ENCODE data around the gene MCC. TPM values are rescaled to one million over a fixed set of nuclear protein-coding genes. Genes with fewer than 3 reads are reported as not detected.

The MCC gene
- total RNA-seq, 1 experiment from 2014 or later: 7.1 TPM

DNA sequence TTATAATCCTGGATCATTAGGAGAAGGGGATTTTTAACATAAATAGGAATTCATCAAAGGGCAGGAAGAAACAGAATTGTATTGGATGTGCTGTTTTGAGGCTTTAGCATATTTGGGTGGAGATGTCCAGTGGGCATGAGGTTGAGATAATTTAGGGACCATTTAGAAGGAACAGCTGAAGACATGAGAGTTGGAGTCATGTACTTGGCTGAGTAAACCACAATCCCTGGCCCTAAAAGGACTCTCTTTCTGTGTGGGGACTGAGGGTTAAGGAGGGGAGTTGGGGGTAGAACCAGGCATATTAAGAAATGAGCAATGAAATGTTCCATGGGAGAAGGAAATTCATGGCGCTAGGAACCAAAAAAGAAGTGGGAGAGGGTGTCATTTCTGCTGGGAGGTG is 450.1 kb downstream of the MCC start:
- no peaks in the 10 kb centered on the region for H3K9me3 ChIP-seq (ENCODE audit: low read length)
- H2AFZ ChIP-seq (ENCODE audit: low read length): peak overlapping the region; percentile 33; the same call in 1 of the 2 replicates
- H3K4me2 ChIP-seq (ENCODE audit: low read length): peak overlapping the region; percentile 59

DNA sequence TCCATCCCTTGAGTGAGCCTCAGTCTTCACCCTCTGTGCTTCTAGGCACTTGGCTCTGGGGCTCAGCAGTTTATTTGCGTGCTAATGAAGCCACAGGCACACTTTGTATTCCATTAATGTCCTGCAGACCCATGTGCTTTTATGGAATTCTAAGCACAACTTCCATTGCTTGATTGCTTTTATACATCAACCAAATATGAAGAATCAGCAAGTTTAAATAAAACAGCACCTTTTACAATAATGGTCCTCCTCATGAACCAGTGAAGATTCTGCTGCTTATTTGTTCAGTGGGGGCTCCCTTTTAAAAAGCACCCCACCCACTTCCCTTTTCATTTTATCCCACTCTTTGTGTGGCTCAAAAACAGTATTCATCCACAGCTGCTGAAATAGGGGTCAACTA is 451.4 kb downstream of the MCC start:
- intact Hi-C loops (cut with micrococcal nuclease): no loop called here
- POLR2A ChIA-PET (ENCODE audit: unreplicated experiment): no interaction called here
- Histone ChIP-seq H3K4me3 (ENCODE audit: low read length) (no peak overlapping the region), H3K4me2 (ENCODE audit: low read length) (no peak overlapping the region), H3K9me3 (ENCODE audit: low read length) (no peaks in the 10 kb centered on the region), H3K9ac (ENCODE audit: low read length) (no peak overlapping the region), H3K79me2 (ENCODE audit: low read length) (no peaks in the 10 kb centered on the region), H3K9me2 (replicated peaks; ENCODE audit: low read length) (no peaks in the 10 kb centered on the region), H2AFZ (ENCODE audit: low read length) (no peak overlapping the region), H3F3A (ENCODE audit: low read length, unreplicated experiment) (no peaks in the 10 kb centered on the region), H3K27ac (ENCODE audit: low read length) (no peak overlapping the region), H3K36me3 (ENCODE audit: low read depth, low read length) (no peaks in the 10 kb centered on the region), H3K27me3 (ENCODE audit: low read length) (no peaks in the 10 kb centered on the region), H4K20me1 (ENCODE audit: low read length) (no peaks in the 10 kb centered on the region), H3K4me1 (ENCODE audit: insufficient read depth, low read length) (peaks cover 18% of the 10 kb centered on the region)
- TF ChIP-seq EZH2 (IDR thresholded peaks at IDR 0.05; ENCODE audit: low read length, unreplicated experiment) (no peak), EZH2phosphoT487 (IDR thresholded peaks at IDR 0.05; ENCODE audit: borderline replicate concordance, low read length) (no peak)
- TF ChIP-seq, protein P1, sequence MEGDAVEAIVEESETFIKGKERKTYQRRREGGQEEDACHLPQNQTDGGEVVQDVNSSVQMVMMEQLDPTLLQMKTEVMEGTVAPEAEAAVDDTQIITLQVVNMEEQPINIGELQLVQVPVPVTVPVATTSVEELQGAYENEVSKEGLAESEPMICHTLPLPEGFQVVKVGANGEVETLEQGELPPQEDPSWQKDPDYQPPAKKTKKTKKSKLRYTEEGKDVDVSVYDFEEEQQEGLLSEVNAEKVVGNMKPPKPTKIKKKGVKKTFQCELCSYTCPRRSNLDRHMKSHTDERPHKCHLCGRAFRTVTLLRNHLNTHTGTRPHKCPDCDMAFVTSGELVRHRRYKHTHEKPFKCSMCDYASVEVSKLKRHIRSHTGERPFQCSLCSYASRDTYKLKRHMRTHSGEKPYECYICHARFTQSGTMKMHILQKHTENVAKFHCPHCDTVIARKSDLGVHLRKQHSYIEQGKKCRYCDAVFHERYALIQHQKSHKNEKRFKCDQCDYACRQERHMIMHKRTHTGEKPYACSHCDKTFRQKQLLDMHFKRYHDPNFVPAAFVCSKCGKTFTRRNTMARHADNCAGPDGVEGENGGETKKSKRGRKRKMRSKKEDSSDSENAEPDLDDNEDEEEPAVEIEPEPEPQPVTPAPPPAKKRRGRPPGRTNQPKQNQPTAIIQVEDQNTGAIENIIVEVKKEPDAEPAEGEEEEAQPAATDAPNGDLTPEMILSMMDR (conservative IDR thresholded peaks at IDR 0.05; ENCODE audit: low read depth, low read length): no peak
- no peak for ATAC-seq
- no TSS peak for BruUV-seq (replicated peaks)
- no peak for DNase-seq
- CTCF ChIA-PET: no interaction called here

More for the DNA sequence above, 450.1 kb downstream of the MCC start:
- TF ChIP-seq EZH2 (IDR thresholded peaks at IDR 0.05; ENCODE audit: low read length, unreplicated experiment) (no peak), EZH2phosphoT487 (IDR thresholded peaks at IDR 0.05; ENCODE audit: borderline replicate concordance, low read length) (no peak)
- TF ChIP-seq, protein P1 (conservative IDR thresholded peaks at IDR 0.05; ENCODE audit: low read depth, low read length): no peak
- ATAC-seq: no peak
- ChIA-PET CTCF (no interaction called here), POLR2A (ENCODE audit: unreplicated experiment) (no interaction called here)
- H3K4me3 ChIP-seq (ENCODE audit: low read length): no peak overlapping the region
- H3K27me3 ChIP-seq (ENCODE audit: low read length): no peaks in the 10 kb centered on the region
- no peak for DNase-seq
- peak overlapping the region; percentile 79 for H3K27ac ChIP-seq (ENCODE audit: low read length)
- H3K4me1 ChIP-seq (ENCODE audit: insufficient read depth, low read length): peaks cover 18% of the 10 kb centered on the region
- peak overlapping the region; percentile 22; the same call in 1 of the 2 replicates for H3K9ac ChIP-seq (ENCODE audit: low read length)
- H3K36me3 ChIP-seq (ENCODE audit: low read depth, low read length): no peaks in the 10 kb centered on the region
- H3K9me2 ChIP-seq (replicated peaks; ENCODE audit: low read length): no peaks in the 10 kb centered on the region
- intact Hi-C loops (cut with micrococcal nuclease): loop anchor here (1.0 kb wide), 1 partner anchor 42 kb away; no protein-coding TSS in a partner anchor
- no peaks in the 10 kb centered on the region for H3K79me2 ChIP-seq (ENCODE audit: low read length)
- BruUV-seq (replicated peaks): no TSS peak
- no peaks in the 10 kb centered on the region for H3F3A ChIP-seq (ENCODE audit: low read length, unreplicated experiment)
- H4K20me1 ChIP-seq (ENCODE audit: low read length): no peaks in the 10 kb centered on the region

- H3K9me2 ChIP-seq (replicated peaks; ENCODE audit: low read length): no peaks in the 10 kb centered on the region
- no peak overlapping the region for H3K9ac ChIP-seq (ENCODE audit: low read length)
- no peak overlapping the region for H3K4me3 ChIP-seq (ENCODE audit: low read length)
- H3K36me3 ChIP-seq (ENCODE audit: low read depth, low read length): no peaks in the 10 kb centered on the region
- no peaks in the 10 kb centered on the region for H4K20me1 ChIP-seq (ENCODE audit: low read length)
- no TSS peak for BruUV-seq (replicated peaks)
- H3K27me3 ChIP-seq (ENCODE audit: low read length): no peaks in the 10 kb centered on the region
- POLR2A ChIA-PET (ENCODE audit: unreplicated experiment): interaction anchor here (0.6 kb wide), 1 partner anchor 62 kb away, joined by 3 read pairs; no protein-coding TSS in a partner anchor
- no peak overlapping the region for H3K27ac ChIP-seq (ENCODE audit: low read length)
- no peak for DNase-seq
- intact Hi-C loops (cut with micrococcal nuclease): no loop called here
- no peaks in the 10 kb centered on the region for H3K79me2 ChIP-seq (ENCODE audit: low read length)
- no peak for ATAC-seq
- H2AFZ ChIP-seq (ENCODE audit: low read length): no peak overlapping the region
- H3K4me1 ChIP-seq (ENCODE audit: insufficient read depth, low read length): peaks cover 18% of the 10 kb centered on the region
- H3K4me2 ChIP-seq (ENCODE audit: low read length): no peak overlapping the region
- CTCF ChIA-PET: no interaction called here
- TF ChIP-seq, protein P1 (conservative IDR thresholded peaks at IDR 0.05; ENCODE audit: low read depth, low read length): no peak
- H3F3A ChIP-seq (ENCODE audit: low read length, unreplicated experiment): no peaks in the 10 kb centered on the region
- H3K9me3 ChIP-seq (ENCODE audit: low read length): no peaks in the 10 kb centered on the region
Observed at GRCh38 chr5:113036321-113036720, 451.9 kb downstream of the MCC start.

Data from PC-3 (cell line).